WTC11 (cell line): Measurements from ENCODE around the gene SREBF2.

ENCODE experiments used
- FOXJ3 ChIP-seq: sonication (generic); formaldehyde crosslinking; IDR thresholded peaks from 2 replicates; pipeline ENCODE4 v1.9.0; 2021; ENCODE audit warnings: missing genetic modification reagents, mild to moderate bottlenecking, borderline replicate concordance
- ZBTB21 ChIP-seq: sonication (generic); formaldehyde crosslinking; IDR thresholded peaks from 2 replicates; pipeline ENCODE4 v1.8.1; 2023; ENCODE audit warnings: mild to moderate bottlenecking, missing genetic modification reagents, borderline replicate concordance
- ZNF121 ChIP-seq: sonication (generic); formaldehyde crosslinking; IDR thresholded peaks from 2 replicates; pipeline ENCODE4 v1.8.0; 2023; ENCODE audit warnings: missing genetic modification reagents
- ZNF138 ChIP-seq: sonication (generic); formaldehyde crosslinking; conservative IDR thresholded peaks from 2 replicates; pipeline ENCODE4 v1.8.1; 2022; ENCODE audit warnings: mild to moderate bottlenecking, moderate library complexity, missing genetic modification reagents
- TF ChIP-seq, protein P1 (sequence below): fragments of 200-600 bp; IDR thresholded peaks from 2 replicates; pipeline ENCODE4 v1.8.0; 2022; ENCODE audit warnings: antibody characterized with exemption
- TF ChIP-seq, protein P2 (sequence below): sonication (generic); formaldehyde crosslinking; IDR thresholded peaks from 2 replicates; pipeline ENCODE4 v1.8.0; 2022; ENCODE audit warnings: mild to moderate bottlenecking, missing genetic modification reagents
- TF ChIP-seq, protein P3 (sequence below): fragments of 250-450 bp; sonication (Bioruptor Pico); IDR thresholded peaks from 2 replicates; pipeline ENCODE4 v1.8.0; 2021; ENCODE audit warnings: mild to moderate bottlenecking
- TF ChIP-seq, protein P4 (sequence below): sonication (generic); formaldehyde crosslinking; IDR thresholded peaks from 2 replicates; pipeline ENCODE4 v1.8.1; 2023; ENCODE audit warnings: mild to moderate bottlenecking, missing genetic modification reagents, borderline replicate concordance
- TF ChIP-seq, protein P5 (sequence below): sonication (generic); formaldehyde crosslinking; IDR thresholded peaks from 2 replicates; pipeline ENCODE4 v1.8.1; 2023; ENCODE audit warnings: mild to moderate bottlenecking, missing genetic modification reagents, moderate library complexity

DNA sequence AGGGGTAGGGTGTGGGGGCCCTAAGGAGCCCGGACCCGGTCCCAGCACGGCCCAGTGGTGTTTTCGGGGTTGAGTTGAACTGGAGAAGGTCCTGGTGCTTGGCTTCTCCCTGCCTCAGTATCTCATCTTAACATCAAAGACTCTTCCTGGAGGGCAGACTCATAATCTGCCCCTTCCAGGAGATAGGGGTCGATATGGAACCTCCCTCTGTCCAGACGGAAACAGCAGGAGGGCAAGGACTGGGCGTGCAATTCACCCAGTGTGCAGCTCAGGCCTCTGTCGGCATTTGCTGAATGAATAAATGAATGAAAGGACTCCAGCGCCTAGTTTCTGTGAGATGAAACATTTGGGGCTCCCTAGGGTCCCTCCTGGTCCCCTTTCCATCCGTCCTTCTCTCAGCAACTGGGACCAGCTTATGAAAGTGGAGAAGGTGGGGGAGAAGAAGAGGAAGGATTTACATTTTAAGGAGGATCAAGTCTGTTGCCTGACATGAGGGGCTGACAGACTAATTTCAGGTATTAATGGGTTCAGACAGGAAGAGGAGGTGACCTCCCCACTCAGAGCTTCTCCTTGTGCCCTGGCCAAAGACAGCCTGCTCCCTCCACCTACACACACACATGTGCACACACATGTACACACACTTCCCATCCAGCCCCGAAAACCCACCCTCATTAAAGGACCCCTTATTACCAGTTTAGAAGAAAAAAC is 83.0 kb downstream of the SREBF2 start:
- TF ChIP-seq, protein P1, sequence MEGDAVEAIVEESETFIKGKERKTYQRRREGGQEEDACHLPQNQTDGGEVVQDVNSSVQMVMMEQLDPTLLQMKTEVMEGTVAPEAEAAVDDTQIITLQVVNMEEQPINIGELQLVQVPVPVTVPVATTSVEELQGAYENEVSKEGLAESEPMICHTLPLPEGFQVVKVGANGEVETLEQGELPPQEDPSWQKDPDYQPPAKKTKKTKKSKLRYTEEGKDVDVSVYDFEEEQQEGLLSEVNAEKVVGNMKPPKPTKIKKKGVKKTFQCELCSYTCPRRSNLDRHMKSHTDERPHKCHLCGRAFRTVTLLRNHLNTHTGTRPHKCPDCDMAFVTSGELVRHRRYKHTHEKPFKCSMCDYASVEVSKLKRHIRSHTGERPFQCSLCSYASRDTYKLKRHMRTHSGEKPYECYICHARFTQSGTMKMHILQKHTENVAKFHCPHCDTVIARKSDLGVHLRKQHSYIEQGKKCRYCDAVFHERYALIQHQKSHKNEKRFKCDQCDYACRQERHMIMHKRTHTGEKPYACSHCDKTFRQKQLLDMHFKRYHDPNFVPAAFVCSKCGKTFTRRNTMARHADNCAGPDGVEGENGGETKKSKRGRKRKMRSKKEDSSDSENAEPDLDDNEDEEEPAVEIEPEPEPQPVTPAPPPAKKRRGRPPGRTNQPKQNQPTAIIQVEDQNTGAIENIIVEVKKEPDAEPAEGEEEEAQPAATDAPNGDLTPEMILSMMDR = no peak
- no peak for TF ChIP-seq ZNF121 (CRISPR knock-in tag)
- TF ChIP-seq FOXJ3 (CRISPR knock-in tag) = no peak
- TF ChIP-seq, protein P2, sequence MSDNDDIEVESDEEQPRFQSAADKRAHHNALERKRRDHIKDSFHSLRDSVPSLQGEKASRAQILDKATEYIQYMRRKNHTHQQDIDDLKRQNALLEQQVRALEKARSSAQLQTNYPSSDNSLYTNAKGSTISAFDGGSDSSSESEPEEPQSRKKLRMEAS (CRISPR knock-in tag) = no peak
- TF ChIP-seq ZBTB21 (CRISPR knock-in tag) = no peak
- TF ChIP-seq, protein P3, sequence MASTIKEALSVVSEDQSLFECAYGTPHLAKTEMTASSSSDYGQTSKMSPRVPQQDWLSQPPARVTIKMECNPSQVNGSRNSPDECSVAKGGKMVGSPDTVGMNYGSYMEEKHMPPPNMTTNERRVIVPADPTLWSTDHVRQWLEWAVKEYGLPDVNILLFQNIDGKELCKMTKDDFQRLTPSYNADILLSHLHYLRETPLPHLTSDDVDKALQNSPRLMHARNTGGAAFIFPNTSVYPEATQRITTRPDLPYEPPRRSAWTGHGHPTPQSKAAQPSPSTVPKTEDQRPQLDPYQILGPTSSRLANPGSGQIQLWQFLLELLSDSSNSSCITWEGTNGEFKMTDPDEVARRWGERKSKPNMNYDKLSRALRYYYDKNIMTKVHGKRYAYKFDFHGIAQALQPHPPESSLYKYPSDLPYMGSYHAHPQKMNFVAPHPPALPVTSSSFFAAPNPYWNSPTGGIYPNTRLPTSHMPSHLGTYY (CRISPR knock-in tag) = no peak
- TF ChIP-seq, protein P4, sequence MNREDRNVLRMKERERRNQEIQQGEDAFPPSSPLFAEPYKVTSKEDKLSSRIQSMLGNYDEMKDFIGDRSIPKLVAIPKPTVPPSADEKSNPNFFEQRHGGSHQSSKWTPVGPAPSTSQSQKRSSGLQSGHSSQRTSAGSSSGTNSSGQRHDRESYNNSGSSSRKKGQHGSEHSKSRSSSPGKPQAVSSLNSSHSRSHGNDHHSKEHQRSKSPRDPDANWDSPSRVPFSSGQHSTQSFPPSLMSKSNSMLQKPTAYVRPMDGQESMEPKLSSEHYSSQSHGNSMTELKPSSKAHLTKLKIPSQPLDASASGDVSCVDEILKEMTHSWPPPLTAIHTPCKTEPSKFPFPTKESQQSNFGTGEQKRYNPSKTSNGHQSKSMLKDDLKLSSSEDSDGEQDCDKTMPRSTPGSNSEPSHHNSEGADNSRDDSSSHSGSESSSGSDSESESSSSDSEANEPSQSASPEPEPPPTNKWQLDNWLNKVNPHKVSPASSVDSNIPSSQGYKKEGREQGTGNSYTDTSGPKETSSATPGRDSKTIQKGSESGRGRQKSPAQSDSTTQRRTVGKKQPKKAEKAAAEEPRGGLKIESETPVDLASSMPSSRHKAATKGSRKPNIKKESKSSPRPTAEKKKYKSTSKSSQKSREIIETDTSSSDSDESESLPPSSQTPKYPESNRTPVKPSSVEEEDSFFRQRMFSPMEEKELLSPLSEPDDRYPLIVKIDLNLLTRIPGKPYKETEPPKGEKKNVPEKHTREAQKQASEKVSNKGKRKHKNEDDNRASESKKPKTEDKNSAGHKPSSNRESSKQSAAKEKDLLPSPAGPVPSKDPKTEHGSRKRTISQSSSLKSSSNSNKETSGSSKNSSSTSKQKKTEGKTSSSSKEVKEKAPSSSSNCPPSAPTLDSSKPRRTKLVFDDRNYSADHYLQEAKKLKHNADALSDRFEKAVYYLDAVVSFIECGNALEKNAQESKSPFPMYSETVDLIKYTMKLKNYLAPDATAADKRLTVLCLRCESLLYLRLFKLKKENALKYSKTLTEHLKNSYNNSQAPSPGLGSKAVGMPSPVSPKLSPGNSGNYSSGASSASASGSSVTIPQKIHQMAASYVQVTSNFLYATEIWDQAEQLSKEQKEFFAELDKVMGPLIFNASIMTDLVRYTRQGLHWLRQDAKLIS = no peak
- no peak for TF ChIP-seq ZNF138
- TF ChIP-seq, protein P5, sequence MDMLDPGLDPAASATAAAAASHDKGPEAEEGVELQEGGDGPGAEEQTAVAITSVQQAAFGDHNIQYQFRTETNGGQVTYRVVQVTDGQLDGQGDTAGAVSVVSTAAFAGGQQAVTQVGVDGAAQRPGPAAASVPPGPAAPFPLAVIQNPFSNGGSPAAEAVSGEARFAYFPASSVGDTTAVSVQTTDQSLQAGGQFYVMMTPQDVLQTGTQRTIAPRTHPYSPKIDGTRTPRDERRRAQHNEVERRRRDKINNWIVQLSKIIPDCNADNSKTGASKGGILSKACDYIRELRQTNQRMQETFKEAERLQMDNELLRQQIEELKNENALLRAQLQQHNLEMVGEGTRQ (CRISPR knock-in tag) = no peak
